ENCODE results near the gene EPB41L4B.

Gene EPB41L4B

GRCh38 chr9:109150925-109151545 is 169.8 kb downstream of the EPB41L4B start:
- no peak overlapping the region for H3K4me3 ChIP-seq (ENCODE audit: low read depth, low read length, poor library complexity, severe bottlenecking)
- no peak overlapping the region for H3K4me2 ChIP-seq (ENCODE audit: low read length)
- no peaks in the 10 kb centered on the region for H3K9me2 ChIP-seq (ENCODE audit: low read depth, low read length)
- TF ChIP-seq CTCF (IDR thresholded peaks at IDR 0.05; ENCODE audit: low read length) (no peak), EZH2 (IDR thresholded peaks at IDR 0.05; ENCODE audit: borderline replicate concordance, low read length) (no peak)
- no peaks in the 10 kb centered on the region for H3K36me3 ChIP-seq (ENCODE audit: insufficient read depth, low read length)
- H4K20me1 ChIP-seq (ENCODE audit: insufficient read depth, low read length) = no peaks in the 10 kb centered on the region
- H2AFZ ChIP-seq (ENCODE audit: low read length) = no peak overlapping the region
- no peaks in the 10 kb centered on the region for H3K9me3 ChIP-seq (ENCODE audit: low read length)
- H3F3A ChIP-seq (ENCODE audit: insufficient read depth, low read length) = no peaks in the 10 kb centered on the region
- no peak overlapping the region for H3K9ac ChIP-seq (ENCODE audit: low read length)
- H3K27ac ChIP-seq (ENCODE audit: low read depth, low read length, poor library complexity, severe bottlenecking) = no peak overlapping the region
- no peaks in the 10 kb centered on the region for H3K4me1 ChIP-seq (ENCODE audit: insufficient read depth, low read length, severe bottlenecking)
- H3K79me2 ChIP-seq (ENCODE audit: insufficient read depth, low read length) = no peaks in the 10 kb centered on the region
- no peaks in the 10 kb centered on the region; the same call in 1 of the 2 replicates for H3K27me3 ChIP-seq (ENCODE audit: insufficient read depth, low read length)

GRCh38 chr9:109149722-109150121 is 171.1 kb downstream of the EPB41L4B start:
- TF ChIP-seq CTCF (IDR thresholded peaks at IDR 0.05; ENCODE audit: low read length) (no peak), EZH2 (IDR thresholded peaks at IDR 0.05; ENCODE audit: borderline replicate concordance, low read length) (no peak)
- no peaks in the 10 kb centered on the region; the same call in 1 of the 2 replicates for H3K27me3 ChIP-seq (ENCODE audit: insufficient read depth, low read length)
- H3K4me1 ChIP-seq (ENCODE audit: insufficient read depth, low read length, severe bottlenecking) = no peaks in the 10 kb centered on the region
- no peak overlapping the region for H3K9ac ChIP-seq (ENCODE audit: low read length)
- H3K27ac ChIP-seq (ENCODE audit: low read depth, low read length, poor library complexity, severe bottlenecking) = no peak overlapping the region
- no peak overlapping the region for H3K4me3 ChIP-seq (ENCODE audit: low read depth, low read length, poor library complexity, severe bottlenecking)
- H3K4me2 ChIP-seq (ENCODE audit: low read length) = no peak overlapping the region
- H3K79me2 ChIP-seq (ENCODE audit: insufficient read depth, low read length) = no peaks in the 10 kb centered on the region
- no peaks in the 10 kb centered on the region for H3F3A ChIP-seq (ENCODE audit: insufficient read depth, low read length)
- H2AFZ ChIP-seq (ENCODE audit: low read length) = no peak overlapping the region
- H3K36me3 ChIP-seq (ENCODE audit: insufficient read depth, low read length) = no peaks in the 10 kb centered on the region
- H3K9me2 ChIP-seq (ENCODE audit: low read depth, low read length) = no peaks in the 10 kb centered on the region
- H3K9me3 ChIP-seq (ENCODE audit: low read length) = no peaks in the 10 kb centered on the region
- H4K20me1 ChIP-seq (ENCODE audit: insufficient read depth, low read length) = no peaks in the 10 kb centered on the region

- Histone ChIP-seq H4K20me1 (ENCODE audit: insufficient read depth, low read length) (no peaks in the 10 kb centered on the region), H3K4me3 (ENCODE audit: low read depth, low read length, poor library complexity, severe bottlenecking) (no peak overlapping the region), H3K9ac (ENCODE audit: low read length) (no peak overlapping the region), H2AFZ (ENCODE audit: low read length) (no peak overlapping the region), H3K27ac (ENCODE audit: low read depth, low read length, poor library complexity, severe bottlenecking) (no peak overlapping the region), H3K4me2 (ENCODE audit: low read length) (no peak overlapping the region), H3K27me3 (ENCODE audit: insufficient read depth, low read length) (no peaks in the 10 kb centered on the region; the same call in 1 of the 2 replicates), H3K79me2 (ENCODE audit: insufficient read depth, low read length) (no peaks in the 10 kb centered on the region), H3K9me3 (ENCODE audit: low read length) (no peaks in the 10 kb centered on the region), H3K36me3 (ENCODE audit: insufficient read depth, low read length) (no peaks in the 10 kb centered on the region), H3F3A (ENCODE audit: insufficient read depth, low read length) (no peaks in the 10 kb centered on the region), H3K4me1 (ENCODE audit: insufficient read depth, low read length, severe bottlenecking) (no peaks in the 10 kb centered on the region), H3K9me2 (ENCODE audit: low read depth, low read length) (no peaks in the 10 kb centered on the region)
- TF ChIP-seq EZH2 (IDR thresholded peaks at IDR 0.05; ENCODE audit: borderline replicate concordance, low read length) (no peak), CTCF (IDR thresholded peaks at IDR 0.05; ENCODE audit: low read length) (no peak)
Observed at GRCh38 chr9:109149089-109149488, 171.8 kb downstream of the EPB41L4B start.

Measured in OCI-LY1 (cell line).